ENCODE results near the gene VMO1. TPM values are rescaled to one million over a fixed set of nuclear protein-coding genes. Genes with fewer than 3 reads are reported as not detected.

Gene VMO1
- total RNA-seq, 2 donors from 2014 or later = 0.75 to 1.0 TPM

DNA sequence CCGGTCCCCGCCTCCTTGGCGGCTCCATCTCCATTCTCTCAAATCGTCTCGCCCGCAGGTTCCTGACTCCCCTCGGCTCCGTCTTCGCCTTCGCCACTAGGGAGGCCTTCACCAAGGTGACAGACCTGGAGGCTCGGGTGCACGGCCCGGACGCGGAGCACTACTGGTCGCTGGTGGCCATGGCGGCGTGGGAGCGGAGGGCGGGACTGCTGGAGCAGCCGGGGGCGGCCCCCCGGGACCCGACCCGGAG, 3.5 kb upstream of the VMO1 start:
- H3K27ac ChIP-seq (ENCODE audit: low read depth, low read length) = no peak overlapping the region
- no peak overlapping the region for H3K27ac Mint-ChIP-seq
- H3K9me3 ChIP-seq (ENCODE audit: control insufficient read depth, low read length) = no peaks in the 10 kb centered on the region
- no peaks in the 10 kb centered on the region for H3K9me3 Mint-ChIP-seq
- H3K9ac ChIP-seq (ENCODE audit: extremely low read depth, low read length, poor library complexity, severe bottlenecking) = peak overlapping the region; percentile 67
- peaks cover 70% of the 10 kb centered on the region for H3K27me3 ChIP-seq (ENCODE audit: control insufficient read depth, insufficient read depth, low read length, poor library complexity, severe bottlenecking)
- DNase-seq = no peak
- H3K4me3 Mint-ChIP-seq = peak overlapping the region; percentile 67
- no peaks in the 10 kb centered on the region for H3K36me3 Mint-ChIP-seq (ENCODE audit: low read depth)
- H3K4me3 ChIP-seq (ENCODE audit: low read length) = peak overlapping the region; percentile 91
- peaks cover 6% of the 10 kb centered on the region for H3K4me1 Mint-ChIP-seq
- H3K4me1 ChIP-seq (ENCODE audit: control insufficient read depth, insufficient read depth, low read length) = no peaks in the 10 kb centered on the region
- TF ChIP-seq, protein P1, sequence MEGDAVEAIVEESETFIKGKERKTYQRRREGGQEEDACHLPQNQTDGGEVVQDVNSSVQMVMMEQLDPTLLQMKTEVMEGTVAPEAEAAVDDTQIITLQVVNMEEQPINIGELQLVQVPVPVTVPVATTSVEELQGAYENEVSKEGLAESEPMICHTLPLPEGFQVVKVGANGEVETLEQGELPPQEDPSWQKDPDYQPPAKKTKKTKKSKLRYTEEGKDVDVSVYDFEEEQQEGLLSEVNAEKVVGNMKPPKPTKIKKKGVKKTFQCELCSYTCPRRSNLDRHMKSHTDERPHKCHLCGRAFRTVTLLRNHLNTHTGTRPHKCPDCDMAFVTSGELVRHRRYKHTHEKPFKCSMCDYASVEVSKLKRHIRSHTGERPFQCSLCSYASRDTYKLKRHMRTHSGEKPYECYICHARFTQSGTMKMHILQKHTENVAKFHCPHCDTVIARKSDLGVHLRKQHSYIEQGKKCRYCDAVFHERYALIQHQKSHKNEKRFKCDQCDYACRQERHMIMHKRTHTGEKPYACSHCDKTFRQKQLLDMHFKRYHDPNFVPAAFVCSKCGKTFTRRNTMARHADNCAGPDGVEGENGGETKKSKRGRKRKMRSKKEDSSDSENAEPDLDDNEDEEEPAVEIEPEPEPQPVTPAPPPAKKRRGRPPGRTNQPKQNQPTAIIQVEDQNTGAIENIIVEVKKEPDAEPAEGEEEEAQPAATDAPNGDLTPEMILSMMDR (conservative IDR thresholded peaks at IDR 0.05) = no peak
- peaks cover 70% of the 10 kb centered on the region for H3K27me3 Mint-ChIP-seq (ENCODE audit: insufficient read depth)
- 0 to 1% methylated on average over 18 to 25 of the region's 25 CpGs for WGBS, 2 experiments (ENCODE audit: insufficient coverage in 1 of 2, insufficient read length in 1 of 2)
- H3K36me3 ChIP-seq (ENCODE audit: control insufficient read depth, insufficient read depth, low read length) = no peaks in the 10 kb centered on the region

DNA sequence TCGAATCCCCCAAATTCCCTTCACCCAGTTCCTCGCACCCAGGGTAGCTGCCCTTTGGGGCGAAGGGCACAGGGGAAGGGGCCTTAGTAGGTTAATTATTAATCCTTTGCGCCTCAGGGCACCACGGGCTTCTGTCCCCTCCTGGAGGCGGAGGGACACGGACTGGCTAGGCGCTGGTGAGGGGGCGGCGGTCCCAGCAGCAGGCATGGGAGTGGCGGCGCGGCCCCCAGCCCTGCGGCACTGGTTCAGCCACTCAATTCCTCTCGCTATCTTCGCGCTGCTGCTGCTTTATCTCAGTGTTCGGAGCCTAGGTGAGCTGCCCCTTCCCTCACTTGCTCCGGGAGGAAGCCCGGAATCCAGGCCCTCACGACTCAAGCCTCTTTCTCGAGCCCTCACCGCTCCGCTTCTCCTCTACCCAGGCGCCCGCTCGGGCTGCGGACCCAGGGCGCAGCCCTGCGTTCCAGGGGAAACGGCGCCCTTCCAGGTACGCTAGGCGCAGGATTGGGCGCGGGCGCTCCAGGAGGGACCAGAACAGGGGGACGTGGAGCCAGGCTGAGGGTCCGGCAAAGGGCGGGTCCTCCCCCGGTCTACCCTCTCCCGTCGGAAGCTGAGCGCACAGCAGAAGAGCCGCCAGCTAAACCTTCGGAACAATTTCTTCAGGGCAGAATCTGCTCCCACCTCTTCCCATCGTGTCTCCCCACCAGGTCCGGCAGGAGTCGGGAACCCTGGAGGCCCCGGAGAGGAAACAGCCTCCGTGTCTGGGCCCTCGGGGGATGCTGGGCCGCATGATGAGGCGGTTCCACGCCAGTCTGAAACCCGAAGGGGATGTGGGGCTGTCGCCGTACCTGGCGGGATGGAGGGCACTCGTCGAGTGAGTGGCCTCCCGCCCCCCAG, 2.9 kb upstream of the VMO1 start, which contains the start of gene GLTPD2:
TSS of gene GLTPD2 (plus strand) at position 158 of the 894 bp plus-strand sequence. CDS start at position 206, 48 bp downstream.
- H3K27me3 Mint-ChIP-seq (ENCODE audit: insufficient read depth) = peaks cover 75% of the 10 kb centered on the region
- WGBS, 2 experiments (ENCODE audit: insufficient coverage in 1 of 2, insufficient read length in 1 of 2) = 5 to 6% methylated on average over 25 to 62 of the region's 62 CpGs
- no peak within 1 kb of the TSS for H3K27ac Mint-ChIP-seq

DNA sequence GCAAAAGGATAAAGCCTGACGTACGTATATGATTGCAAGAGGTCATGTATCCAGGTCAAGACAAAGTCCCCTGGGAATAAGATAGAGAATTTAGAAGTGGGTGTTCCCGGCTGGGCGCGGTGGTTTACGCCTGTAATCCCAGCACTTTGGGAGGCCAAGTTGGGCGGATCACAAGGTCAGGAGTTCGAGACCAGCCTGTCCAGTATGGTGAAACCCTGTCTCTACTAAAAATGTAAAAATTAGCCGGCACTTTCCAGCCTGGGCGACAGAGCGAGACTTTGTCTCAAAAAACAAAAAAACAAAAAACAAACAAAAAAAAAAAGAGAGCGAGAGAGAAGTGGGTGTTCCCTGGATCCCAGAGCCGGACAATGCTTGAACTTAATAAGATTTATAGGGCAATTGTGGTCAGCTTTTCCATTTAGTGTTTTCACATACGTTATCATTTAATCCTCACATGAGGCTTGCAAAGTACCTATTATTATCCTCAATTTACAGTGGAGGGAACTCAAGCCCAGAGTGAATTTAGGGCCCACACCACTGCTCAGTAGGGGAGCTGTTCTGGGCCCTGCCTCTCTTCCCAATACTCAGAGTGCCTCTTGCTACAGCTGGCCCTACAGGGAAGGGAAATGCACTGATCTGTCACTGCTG, 2.1 kb upstream of the VMO1 start:
- TF ChIP-seq, protein P1 (conservative IDR thresholded peaks at IDR 0.05) = no peak
- peak overlapping the region; percentile 91 for H3K4me3 ChIP-seq (ENCODE audit: low read length)
- 89 to 90% methylated on average over 13 to 14 of the region's 14 CpGs for WGBS, 2 experiments (ENCODE audit: insufficient coverage in 1 of 2, insufficient read length in 1 of 2)
- no peaks in the 10 kb centered on the region for H3K36me3 ChIP-seq (ENCODE audit: control insufficient read depth, insufficient read depth, low read length)
- no peak overlapping the region for H3K27ac ChIP-seq (ENCODE audit: low read depth, low read length)
- no peaks in the 10 kb centered on the region for H3K4me1 ChIP-seq (ENCODE audit: control insufficient read depth, insufficient read depth, low read length)
- no peaks in the 10 kb centered on the region for H3K9me3 ChIP-seq (ENCODE audit: control insufficient read depth, low read length)
- peaks cover 82% of the 10 kb centered on the region for H3K27me3 ChIP-seq (ENCODE audit: control insufficient read depth, insufficient read depth, low read length, poor library complexity, severe bottlenecking)
- DNase-seq = no peak
- Mint-ChIP-seq H3K36me3 (ENCODE audit: low read depth) (no peaks in the 10 kb centered on the region), H3K27ac (no peak overlapping the region), H3K9me3 (no peaks in the 10 kb centered on the region), H3K27me3 (ENCODE audit: insufficient read depth) (peaks cover 77% of the 10 kb centered on the region), H3K4me3 (peak overlapping the region; percentile 67), H3K4me1 (peaks cover 6% of the 10 kb centered on the region)
- peak overlapping the region; percentile 67 for H3K9ac ChIP-seq (ENCODE audit: extremely low read depth, low read length, poor library complexity, severe bottlenecking)

More for the DNA sequence above, 2.9 kb upstream of the VMO1 start, which contains the start of gene GLTPD2:
- H3K4me3 ChIP-seq (ENCODE audit: low read length) = peak within 1 kb of the TSS; percentile 91
- H3K9me3 ChIP-seq (ENCODE audit: control insufficient read depth, low read length) = no peaks in the 10 kb centered on the region
- Mint-ChIP-seq H3K4me1 (peaks cover 6% of the 10 kb centered on the region), H3K4me3 (peak within 1 kb of the TSS; percentile 67), H3K36me3 (ENCODE audit: low read depth) (no peaks in the 10 kb centered on the region), H3K9me3 (no peaks in the 10 kb centered on the region)
- DNase-seq = peak; percentile 83
- H3K36me3 ChIP-seq (ENCODE audit: control insufficient read depth, insufficient read depth, low read length) = no peaks in the 10 kb centered on the region
- H3K4me1 ChIP-seq (ENCODE audit: control insufficient read depth, insufficient read depth, low read length) = no peaks in the 10 kb centered on the region
- TF ChIP-seq, protein P1 (conservative IDR thresholded peaks at IDR 0.05) = no peak
- no peak within 1 kb of the TSS for H3K27ac ChIP-seq (ENCODE audit: low read depth, low read length)
- peaks cover 76% of the 10 kb centered on the region for H3K27me3 ChIP-seq (ENCODE audit: control insufficient read depth, insufficient read depth, low read length, poor library complexity, severe bottlenecking)
- peak within 1 kb of the TSS; percentile 67 for H3K9ac ChIP-seq (ENCODE audit: extremely low read depth, low read length, poor library complexity, severe bottlenecking)

Measured in endodermal cell (in vitro differentiated cells).